HepG2 (cell line): ENCODE results near the gene TRMT1. TPM values are rescaled to one million over a fixed set of nuclear protein-coding genes. Genes with fewer than 3 reads are reported as not detected.

Experiments
- ELF3 ChIP-seq: IDR thresholded peaks from 2 replicates; pipeline ENCODE4 v1.6.1; 2016; ENCODE audit warnings: missing genetic modification reagents, missing compliant biosample characterization
- ERF ChIP-seq: IDR thresholded peaks from 2 replicates; pipeline ENCODE4 v1.6.1; 2018; ENCODE audit warnings: missing biosample characterization, missing genetic modification reagents
- GATA4 ChIP-seq: sonication (generic); IDR thresholded peaks from 2 replicates; pipeline ENCODE4 v1.6.1; 2016; ENCODE audit warnings: antibody characterized with exemption, low read depth, borderline replicate concordance
- MAF1 ChIP-seq: sonication (generic); formaldehyde crosslinking; IDR thresholded peaks from 2 replicates; pipeline ENCODE4 v1.5.0; 2020; ENCODE audit warnings: missing genetic modification reagents, borderline replicate concordance
- NONO ChIP-seq, 2 experiments: fragments of 450-650 bp in 1 of 2; sonication (generic) in 1 of 2; formaldehyde crosslinking in 1 of 2; IDR thresholded peaks in 1 of 2; conservative IDR thresholded peaks in 1 of 2; 2 replicates each; pipeline versions ENCODE4 v1.6.1 to v1.8.0; 2017 to 2022; ENCODE audit warnings: mild to moderate bottlenecking in 1 of 2, missing genetic modification reagents in 1 of 2, moderate library complexity in 1 of 2
- PRDM4 ChIP-seq: sonication (generic); formaldehyde crosslinking; IDR thresholded peaks from 2 replicates; pipeline ENCODE4 v1.9.0; 2021; ENCODE audit warnings: missing genetic modification reagents, borderline replicate concordance
- ZNF781 ChIP-seq: sonication (generic); formaldehyde crosslinking; IDR thresholded peaks from 2 replicates; pipeline ENCODE4 v1.5.1; 2020; ENCODE audit warnings: borderline replicate concordance, mild to moderate bottlenecking, missing genetic modification reagents; ENCODE audit errors: not compliant biosample characterization
- ZUFSP ChIP-seq: sonication (generic); formaldehyde crosslinking; IDR thresholded peaks from 2 replicates; pipeline ENCODE4 v1.9.0; 2021; ENCODE audit warnings: missing genetic modification reagents, mild to moderate bottlenecking, borderline replicate concordance
- polyA plus RNA-seq, 8 experiments: library from polyadenylated mRNA; depleted of rRNA in 3 of 8; stranded (reverse) in 7 of 8; unstranded in 1 of 8; fragments of >200 nt; fragmentation: Illumina TruSeq in 4 of 8; extraction: Trizol in 4 of 8; gene quantifications; 2 replicates each; pipeline versions ENCODE4 v1.2.1 to v1.2.3, GENCODE V29; 2011 to 2016; ENCODE audit warnings: low read depth in 4 of 8, missing spikeins in 1 of 8, mixed read lengths in 1 of 8; ENCODE audit not compliant: insufficient read depth in 1 of 8
- total RNA-seq, 5 experiments: library from RNA; depleted of rRNA; stranded (reverse); fragments of >200 nt; fragmentation: Illumina TruSeq; extraction: Trizol; gene quantifications; 2 replicates each; pipeline ENCODE4 v1.2.3, GENCODE V29; 2016; ENCODE audit warnings: low read depth in 1 of 5
- TF ChIP-seq, protein P1 (sequence below): IDR thresholded peaks from 2 replicates; pipeline ENCODE4 v1.6.1; 2016
- TF ChIP-seq, protein P2 (sequence below): IDR thresholded peaks from 2 replicates; pipeline ENCODE4 v1.6.1; 2018; ENCODE audit warnings: missing genetic modification reagents
- TF ChIP-seq, protein P3 (sequence below): sonication (generic); formaldehyde crosslinking; IDR thresholded peaks from 2 replicates; pipeline ENCODE4 v1.4.0; 2020; ENCODE audit warnings: mild to moderate bottlenecking, missing genetic modification reagents
- TF ChIP-seq, protein P4 (sequence below): sonication (generic); formaldehyde crosslinking; IDR thresholded peaks from 2 replicates; pipeline ENCODE4 v1.5.1; 2020; ENCODE audit warnings: mild to moderate bottlenecking, moderate library complexity, missing genetic modification reagents
- TF ChIP-seq, protein P5 (sequence below): sonication (generic); formaldehyde crosslinking; IDR thresholded peaks from 2 replicates; pipeline ENCODE4 v1.4.0; 2020; ENCODE audit warnings: missing genetic modification reagents, borderline replicate concordance

Gene TRMT1
- total and polyA plus RNA-seq, 2 of the 13 experiments (the other 11 are each of a cell fraction or from before 2014, with no cell fraction given): 35.5 to 44.1 TPM

- TF ChIP-seq ZUFSP: no peak
- TF ChIP-seq NONO (IDR thresholded peaks at IDR 0.05): no peak
- peak; percentile 67 for TF ChIP-seq NONO (CRISPR knock-in tag; conservative IDR thresholded peaks at IDR 0.05)
- TF ChIP-seq, protein P1, sequence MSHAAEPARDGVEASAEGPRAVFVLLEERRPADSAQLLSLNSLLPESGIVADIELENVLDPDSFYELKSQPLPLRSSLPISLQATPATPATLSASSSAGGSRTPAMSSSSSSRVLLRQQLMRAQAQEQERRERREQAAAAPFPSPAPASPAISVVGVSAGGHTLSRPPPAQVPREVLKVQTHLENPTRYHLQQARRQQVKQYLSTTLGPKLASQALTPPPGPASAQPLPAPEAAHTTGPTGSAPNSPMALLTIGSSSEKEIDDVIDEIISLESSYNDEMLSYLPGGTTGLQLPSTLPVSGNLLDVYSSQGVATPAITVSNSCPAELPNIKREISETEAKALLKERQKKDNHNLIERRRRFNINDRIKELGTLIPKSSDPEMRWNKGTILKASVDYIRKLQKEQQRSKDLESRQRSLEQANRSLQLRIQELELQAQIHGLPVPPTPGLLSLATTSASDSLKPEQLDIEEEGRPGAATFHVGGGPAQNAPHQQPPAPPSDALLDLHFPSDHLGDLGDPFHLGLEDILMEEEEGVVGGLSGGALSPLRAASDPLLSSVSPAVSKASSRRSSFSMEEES (CRISPR knock-in tag): peak; percentile 66
- TF ChIP-seq, protein P2, sequence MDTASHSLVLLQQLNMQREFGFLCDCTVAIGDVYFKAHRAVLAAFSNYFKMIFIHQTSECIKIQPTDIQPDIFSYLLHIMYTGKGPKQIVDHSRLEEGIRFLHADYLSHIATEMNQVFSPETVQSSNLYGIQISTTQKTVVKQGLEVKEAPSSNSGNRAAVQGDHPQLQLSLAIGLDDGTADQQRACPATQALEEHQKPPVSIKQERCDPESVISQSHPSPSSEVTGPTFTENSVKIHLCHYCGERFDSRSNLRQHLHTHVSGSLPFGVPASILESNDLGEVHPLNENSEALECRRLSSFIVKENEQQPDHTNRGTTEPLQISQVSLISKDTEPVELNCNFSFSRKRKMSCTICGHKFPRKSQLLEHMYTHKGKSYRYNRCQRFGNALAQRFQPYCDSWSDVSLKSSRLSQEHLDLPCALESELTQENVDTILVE (CRISPR knock-in tag): peak; percentile 65; the same call in 1 of the 2 replicates
- peak; percentile 93 for TF ChIP-seq ERF (CRISPR knock-in tag)
- TF ChIP-seq ELF3 (CRISPR knock-in tag): peak; percentile 68
- TF ChIP-seq MAF1: 0 out of 2 replicates have a peak, but pooled peaks have one; percentile 42
- TF ChIP-seq, protein P3, sequence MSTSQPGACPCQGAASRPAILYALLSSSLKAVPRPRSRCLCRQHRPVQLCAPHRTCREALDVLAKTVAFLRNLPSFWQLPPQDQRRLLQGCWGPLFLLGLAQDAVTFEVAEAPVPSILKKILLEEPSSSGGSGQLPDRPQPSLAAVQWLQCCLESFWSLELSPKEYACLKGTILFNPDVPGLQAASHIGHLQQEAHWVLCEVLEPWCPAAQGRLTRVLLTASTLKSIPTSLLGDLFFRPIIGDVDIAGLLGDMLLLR (CRISPR knock-in tag): peak; percentile 70; the same call in 1 of the 2 replicates
- TF ChIP-seq, protein P4, sequence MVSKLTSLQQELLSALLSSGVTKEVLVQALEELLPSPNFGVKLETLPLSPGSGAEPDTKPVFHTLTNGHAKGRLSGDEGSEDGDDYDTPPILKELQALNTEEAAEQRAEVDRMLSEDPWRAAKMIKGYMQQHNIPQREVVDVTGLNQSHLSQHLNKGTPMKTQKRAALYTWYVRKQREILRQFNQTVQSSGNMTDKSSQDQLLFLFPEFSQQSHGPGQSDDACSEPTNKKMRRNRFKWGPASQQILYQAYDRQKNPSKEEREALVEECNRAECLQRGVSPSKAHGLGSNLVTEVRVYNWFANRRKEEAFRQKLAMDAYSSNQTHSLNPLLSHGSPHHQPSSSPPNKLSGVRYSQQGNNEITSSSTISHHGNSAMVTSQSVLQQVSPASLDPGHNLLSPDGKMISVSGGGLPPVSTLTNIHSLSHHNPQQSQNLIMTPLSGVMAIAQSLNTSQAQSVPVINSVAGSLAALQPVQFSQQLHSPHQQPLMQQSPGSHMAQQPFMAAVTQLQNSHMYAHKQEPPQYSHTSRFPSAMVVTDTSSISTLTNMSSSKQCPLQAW (CRISPR knock-in tag): peak; percentile 87
- no peak for TF ChIP-seq PRDM4 (CRISPR knock-in tag)
- peak; percentile 78; the same call in 1 of the 2 replicates for TF ChIP-seq GATA4
- no peak for TF ChIP-seq ZNF781
- TF ChIP-seq, protein P5, sequence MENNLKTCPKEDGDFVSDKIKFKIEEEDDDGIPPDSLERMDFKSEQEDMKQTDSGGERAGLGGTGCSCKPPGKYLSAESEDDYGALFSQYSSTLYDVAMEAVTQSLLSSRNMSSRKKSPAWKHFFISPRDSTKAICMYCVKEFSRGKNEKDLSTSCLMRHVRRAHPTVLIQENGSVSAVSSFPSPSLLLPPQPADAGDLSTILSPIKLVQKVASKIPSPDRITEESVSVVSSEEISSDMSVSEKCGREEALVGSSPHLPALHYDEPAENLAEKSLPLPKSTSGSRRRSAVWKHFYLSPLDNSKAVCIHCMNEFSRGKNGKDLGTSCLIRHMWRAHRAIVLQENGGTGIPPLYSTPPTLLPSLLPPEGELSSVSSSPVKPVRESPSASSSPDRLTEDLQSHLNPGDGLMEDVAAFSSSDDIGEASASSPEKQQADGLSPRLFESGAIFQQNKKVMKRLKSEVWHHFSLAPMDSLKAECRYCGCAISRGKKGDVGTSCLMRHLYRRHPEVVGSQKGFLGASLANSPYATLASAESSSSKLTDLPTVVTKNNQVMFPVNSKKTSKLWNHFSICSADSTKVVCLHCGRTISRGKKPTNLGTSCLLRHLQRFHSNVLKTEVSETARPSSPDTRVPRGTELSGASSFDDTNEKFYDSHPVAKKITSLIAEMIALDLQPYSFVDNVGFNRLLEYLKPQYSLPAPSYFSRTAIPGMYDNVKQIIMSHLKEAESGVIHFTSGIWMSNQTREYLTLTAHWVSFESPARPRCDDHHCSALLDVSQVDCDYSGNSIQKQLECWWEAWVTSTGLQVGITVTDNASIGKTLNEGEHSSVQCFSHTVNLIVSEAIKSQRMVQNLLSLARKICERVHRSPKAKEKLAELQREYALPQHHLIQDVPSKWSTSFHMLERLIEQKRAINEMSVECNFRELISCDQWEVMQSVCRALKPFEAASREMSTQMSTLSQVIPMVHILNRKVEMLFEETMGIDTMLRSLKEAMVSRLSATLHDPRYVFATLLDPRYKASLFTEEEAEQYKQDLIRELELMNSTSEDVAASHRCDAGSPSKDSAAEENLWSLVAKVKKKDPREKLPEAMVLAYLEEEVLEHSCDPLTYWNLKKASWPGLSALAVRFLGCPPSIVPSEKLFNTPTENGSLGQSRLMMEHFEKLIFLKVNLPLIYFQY (CRISPR knock-in tag): peak; percentile 86
Measured at GRCh38 chr19:13151605-13152355, 35.2 kb upstream of the TRMT1 start (continued).
